ENCODE data around the gene FYN. TPM values are rescaled to one million over a fixed set of nuclear protein-coding genes. Genes with fewer than 3 reads are reported as not detected.

Gene FYN
- total and polyA plus RNA-seq, 2 of the 4 experiments (the other 2 are of a cell fraction): 30.8 to 36.4 TPM

DNA sequence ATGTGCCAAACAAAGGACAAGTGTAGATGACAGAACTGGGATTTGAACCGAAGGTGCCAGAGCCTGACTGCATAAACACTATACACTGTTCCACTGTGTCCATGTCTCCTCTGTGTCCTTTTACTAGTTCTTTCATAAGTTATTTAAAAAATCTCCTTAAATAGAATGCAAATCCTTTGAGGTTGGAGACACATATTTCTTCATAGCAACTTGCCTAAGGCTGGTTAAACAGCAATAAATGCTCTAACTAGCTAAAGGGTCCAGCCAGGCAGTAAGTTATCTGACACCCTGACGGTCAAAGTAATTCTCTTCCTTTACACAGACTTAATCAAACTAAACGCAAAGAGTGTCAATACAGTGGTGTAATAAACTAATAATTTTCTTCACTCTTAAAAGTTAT is 191.4 kb downstream of the FYN start:
- Histone ChIP-seq H3K27ac (ENCODE audit: insufficient read depth, low read length) (no peak overlapping the region), H3K14ac (replicated peaks; ENCODE audit: low read depth, low read length) (no peak overlapping the region), H2BK120ac (ENCODE audit: low read depth, low read length) (no peak overlapping the region), H3K23ac (ENCODE audit: low read depth, low read length) (no peak overlapping the region), H3K4ac (ENCODE audit: low read depth, low read length) (no peak overlapping the region), H3K4me2 (ENCODE audit: low read depth, low read length) (no peak overlapping the region), H3K36me3 (ENCODE audit: control insufficient read depth, insufficient read depth, low read length) (peaks cover 20% of the 10 kb centered on the region), H4K8ac (ENCODE audit: low read depth in 2 of 2, low read length in 2 of 2) (no peak overlapping the region), H2AK9ac (replicated peaks; ENCODE audit: low read depth, low read length, poor library complexity) (no peak overlapping the region), H3K4me3 (ENCODE audit: insufficient read depth, low read depth, low read length) (no peak overlapping the region), H2BK15ac (ENCODE audit: low read depth, low read length) (no peak overlapping the region), H3K4me1 (ENCODE audit: control insufficient read depth, insufficient read depth, low read length) (peaks cover 10% of the 10 kb centered on the region), H2AFZ (replicated peaks; ENCODE audit: low read length, poor library complexity) (no peak overlapping the region), H2BK5ac (ENCODE audit: low read depth, low read length, poor library complexity, severe bottlenecking) (no peak overlapping the region), H4K91ac (ENCODE audit: insufficient read depth, low read depth, low read length) (no peak overlapping the region), H3K27me3 (ENCODE audit: control insufficient read depth, insufficient read depth, low read length) (no peaks in the 10 kb centered on the region), H3K9ac (ENCODE audit: low read depth, low read length) (no peak overlapping the region), H3K18ac (ENCODE audit: low read depth, low read length) (no peak overlapping the region), H3K9me1 (ENCODE audit: insufficient read depth, low read length) (peaks cover 8% of the 10 kb centered on the region; the same call in 1 of the 2 replicates), H4K5ac (ENCODE audit: low read depth, low read length) (no peak overlapping the region), H4K20me1 (ENCODE audit: insufficient read depth, low read length) (no peaks in the 10 kb centered on the region), H2BK20ac (ENCODE audit: low read depth, low read length) (no peak overlapping the region), H3K9me3 (ENCODE audit: control insufficient read depth, insufficient read depth, low read length) (no peaks in the 10 kb centered on the region), H3K79me1 (ENCODE audit: low read depth in 1 of 2, low read length in 2 of 2) (peaks cover 0 to 6% of the 10 kb centered on the region in 2 experiments; a peak in 1 of 4 replicates), H3K56ac (ENCODE audit: extremely low read depth, insufficient read depth, low read length) (no peak overlapping the region), H2AK5ac (ENCODE audit: low read depth, low read length) (no peak overlapping the region)
- CTCF ChIA-PET: no interaction called here
- no TSS peak for BruUV-seq (replicated peaks)
- no peak for ATAC-seq (ENCODE audit: low read depth)
- DNase-seq: no peak
- POLR2A ChIA-PET (ENCODE audit: unreplicated experiment): no interaction called here
- intact Hi-C loops (cut with micrococcal nuclease): no loop called here
- WGBS, 2 experiments (ENCODE audit: extremely low coverage in 2 of 2, insufficient read length in 1 of 2): 80% methylated on average over 1 of the region's 3 CpGs; no CpG with 5 or more reads in 1 of the 2 experiments
- in situ Hi-C loops (cut with MboI; ENCODE audit: low sequenced_read_pairs): loop anchor here (25.0 kb wide), 1 partner anchor 645 kb away; no protein-coding TSS in a partner anchor
- dilution Hi-C loops (cut with HindIII; ENCODE audit: low sequenced_read_pairs, unreplicated experiment): no loop called here
- TF ChIP-seq CEBPB (IDR thresholded peaks at IDR 0.05; ENCODE audit: low read depth, low read length): no peak
- no peak for TF ChIP-seq NFE2L2 (IDR thresholded peaks at IDR 0.05; ENCODE audit: low read depth, low read length)
- no peak for TF ChIP-seq MAZ (IDR thresholded peaks at IDR 0.05; ENCODE audit: borderline replicate concordance, low read depth, low read length)
- no peak for TF ChIP-seq BHLHE40 (IDR thresholded peaks at IDR 0.05; ENCODE audit: low read depth, low read length)
- TF ChIP-seq, protein P1, sequence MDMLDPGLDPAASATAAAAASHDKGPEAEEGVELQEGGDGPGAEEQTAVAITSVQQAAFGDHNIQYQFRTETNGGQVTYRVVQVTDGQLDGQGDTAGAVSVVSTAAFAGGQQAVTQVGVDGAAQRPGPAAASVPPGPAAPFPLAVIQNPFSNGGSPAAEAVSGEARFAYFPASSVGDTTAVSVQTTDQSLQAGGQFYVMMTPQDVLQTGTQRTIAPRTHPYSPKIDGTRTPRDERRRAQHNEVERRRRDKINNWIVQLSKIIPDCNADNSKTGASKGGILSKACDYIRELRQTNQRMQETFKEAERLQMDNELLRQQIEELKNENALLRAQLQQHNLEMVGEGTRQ (IDR thresholded peaks at IDR 0.05; ENCODE audit: low read depth, low read length): no peak
- no peak for TF ChIP-seq FOS (IDR thresholded peaks at IDR 0.05; ENCODE audit: low read depth, low read length)
- TF ChIP-seq RCOR1 (IDR thresholded peaks at IDR 0.05; ENCODE audit: insufficient replicate concordance, low read length): no peak
- TF ChIP-seq POLR2A (IDR thresholded peaks at IDR 0.05; ENCODE audit: low read depth, low read length): no peak
- TF ChIP-seq RFX5 (IDR thresholded peaks at IDR 0.05; ENCODE audit: low read depth, low read length): no peak
- no peak for TF ChIP-seq MXI1 (IDR thresholded peaks at IDR 0.05; ENCODE audit: borderline replicate concordance, low read depth, low read length)
- no peak for TF ChIP-seq RAD21 (IDR thresholded peaks at IDR 0.05; ENCODE audit: low read length)
- TF ChIP-seq, protein P2, sequence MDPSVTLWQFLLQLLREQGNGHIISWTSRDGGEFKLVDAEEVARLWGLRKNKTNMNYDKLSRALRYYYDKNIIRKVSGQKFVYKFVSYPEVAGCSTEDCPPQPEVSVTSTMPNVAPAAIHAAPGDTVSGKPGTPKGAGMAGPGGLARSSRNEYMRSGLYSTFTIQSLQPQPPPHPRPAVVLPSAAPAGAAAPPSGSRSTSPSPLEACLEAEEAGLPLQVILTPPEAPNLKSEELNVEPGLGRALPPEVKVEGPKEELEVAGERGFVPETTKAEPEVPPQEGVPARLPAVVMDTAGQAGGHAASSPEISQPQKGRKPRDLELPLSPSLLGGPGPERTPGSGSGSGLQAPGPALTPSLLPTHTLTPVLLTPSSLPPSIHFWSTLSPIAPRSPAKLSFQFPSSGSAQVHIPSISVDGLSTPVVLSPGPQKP (IDR thresholded peaks at IDR 0.05; ENCODE audit: borderline replicate concordance, low read depth, low read length): no peak
- TF ChIP-seq SMC3 (IDR thresholded peaks at IDR 0.05; ENCODE audit: low read depth, low read length): no peak
- no peak for TF ChIP-seq MAFK (IDR thresholded peaks at IDR 0.05; ENCODE audit: low read depth, low read length)
- TF ChIP-seq CHD1 (IDR thresholded peaks at IDR 0.05; ENCODE audit: low read depth, low read length): no peak
- TF ChIP-seq, protein P3, sequence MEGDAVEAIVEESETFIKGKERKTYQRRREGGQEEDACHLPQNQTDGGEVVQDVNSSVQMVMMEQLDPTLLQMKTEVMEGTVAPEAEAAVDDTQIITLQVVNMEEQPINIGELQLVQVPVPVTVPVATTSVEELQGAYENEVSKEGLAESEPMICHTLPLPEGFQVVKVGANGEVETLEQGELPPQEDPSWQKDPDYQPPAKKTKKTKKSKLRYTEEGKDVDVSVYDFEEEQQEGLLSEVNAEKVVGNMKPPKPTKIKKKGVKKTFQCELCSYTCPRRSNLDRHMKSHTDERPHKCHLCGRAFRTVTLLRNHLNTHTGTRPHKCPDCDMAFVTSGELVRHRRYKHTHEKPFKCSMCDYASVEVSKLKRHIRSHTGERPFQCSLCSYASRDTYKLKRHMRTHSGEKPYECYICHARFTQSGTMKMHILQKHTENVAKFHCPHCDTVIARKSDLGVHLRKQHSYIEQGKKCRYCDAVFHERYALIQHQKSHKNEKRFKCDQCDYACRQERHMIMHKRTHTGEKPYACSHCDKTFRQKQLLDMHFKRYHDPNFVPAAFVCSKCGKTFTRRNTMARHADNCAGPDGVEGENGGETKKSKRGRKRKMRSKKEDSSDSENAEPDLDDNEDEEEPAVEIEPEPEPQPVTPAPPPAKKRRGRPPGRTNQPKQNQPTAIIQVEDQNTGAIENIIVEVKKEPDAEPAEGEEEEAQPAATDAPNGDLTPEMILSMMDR (conservative IDR thresholded peaks at IDR 0.05; ENCODE audit: low read depth, low read length): no peak

Measured in IMR-90 (cell line).